ENCODE data around the gene THSD4.

Gene THSD4

GRCh38 chr15:71501344-71502076 lies 386.2 kb downstream of the THSD4 start:
- H3K4me3 ChIP-seq (ENCODE audit: low read length) = no peak overlapping the region
- TF ChIP-seq CTCF (conservative IDR thresholded peaks at IDR 0.05; ENCODE audit: low read depth, low read length) = no peak

GRCh38 chr15:71502077-71502432 lies 386.8 kb downstream of the THSD4 start:
- no peak overlapping the region for H3K4me3 ChIP-seq (ENCODE audit: low read length)
- no peak for TF ChIP-seq CTCF (conservative IDR thresholded peaks at IDR 0.05; ENCODE audit: low read depth, low read length)
- no peak for DNase-seq (ENCODE audit: low read depth)

More at GRCh38 chr15:71501344-71502076, 386.2 kb downstream of the THSD4 start:
- peak; percentile 9 for DNase-seq (ENCODE audit: low read depth)

GRCh38 chr15:71505962-71506361 lies 390.7 kb downstream of the THSD4 start:
- H3K4me3 ChIP-seq (ENCODE audit: low read length) = no peak overlapping the region
- no peak for DNase-seq (ENCODE audit: low read depth)
- TF ChIP-seq CTCF (conservative IDR thresholded peaks at IDR 0.05; ENCODE audit: low read depth, low read length) = no peak

- no peak for DNase-seq (ENCODE audit: low read depth)
- no peak overlapping the region for H3K4me3 ChIP-seq (ENCODE audit: low read length)
- no peak for TF ChIP-seq CTCF (conservative IDR thresholded peaks at IDR 0.05; ENCODE audit: low read depth, low read length)
Observed at GRCh38 chr15:71506946-71507345, 391.7 kb downstream of the THSD4 start.

- DNase-seq (ENCODE audit: low read depth) = no peak
- no peak overlapping the region for H3K4me3 ChIP-seq (ENCODE audit: low read length)
- no peak for TF ChIP-seq CTCF (conservative IDR thresholded peaks at IDR 0.05; ENCODE audit: low read depth, low read length)
Observed at GRCh38 chr15:71508081-71508682, 392.9 kb downstream of the THSD4 start.

GRCh38 chr15:71509139-71509538 lies 393.9 kb downstream of the THSD4 start:
- TF ChIP-seq CTCF (conservative IDR thresholded peaks at IDR 0.05; ENCODE audit: low read depth, low read length) = no peak

GRCh38 chr15:71510763-71511162 lies 395.5 kb downstream of the THSD4 start:
- H3K4me3 ChIP-seq (ENCODE audit: low read length) = no peak overlapping the region
- DNase-seq (ENCODE audit: low read depth) = no peak
- TF ChIP-seq CTCF (conservative IDR thresholded peaks at IDR 0.05; ENCODE audit: low read depth, low read length) = no peak

More at GRCh38 chr15:71509139-71509538, 393.9 kb downstream of the THSD4 start:
- H3K4me3 ChIP-seq (ENCODE audit: low read length) = no peak overlapping the region
- no peak for DNase-seq (ENCODE audit: low read depth)

Measured in retinal pigment epithelial cell (primary cell).